IMR-90 (cell line): Measurements from ENCODE around the gene STIM1. TPM values are rescaled to one million over a fixed set of nuclear protein-coding genes. Genes with fewer than 3 reads are reported as not detected.

Source experiments
- ATAC-seq: fragments of 200-7000 bp; cut with Tn5 transposase; 2 replicates; pipeline ENCODE4 v1.9.1; 2020; ENCODE audit warnings: low read depth, mild to moderate bottlenecking, moderate library complexity
- BruUV-seq: library from RNA; stranded (reverse); fragments of 400-500 nt; replicated peaks from 2 replicates; lab custom pipeline; 2021; lab: Mats Ljungman, UMichigan
- CTCF ChIA-PET: fragments of 300-600 bp; formaldehyde crosslinking; extraction: SDS; loops from one replicate; lab custom pipeline; 2021; ENCODE audit warnings: antibody characterized with exemption; lab: Yijun Ruan, JAX
- POLR2A ChIA-PET: fragments of 300-600 bp; sonication (Branson Sonifier 250); formaldehyde crosslinking; loops from one replicate; lab custom pipeline; 2022; ENCODE audit warnings: antibody characterized with exemption; ENCODE audit not compliant: unreplicated experiment; lab: Charles Lee
- DNase-seq: peaks from one replicate; pipeline ENCODE4 v3.0.0; 2013
- H2AFZ ChIP-seq: replicated peaks from 2 replicates; pipeline ENCODE3; 2013; ENCODE audit warnings: low read length, mild to moderate bottlenecking; ENCODE audit not compliant: poor library complexity
- H2AK5ac ChIP-seq: 2 replicates; pipeline ENCODE4 v1.6.1; 2013; ENCODE audit warnings: low read depth, low read length, inconsistent platforms
- H2AK9ac ChIP-seq: replicated peaks from 2 replicates; pipeline ENCODE3; 2013; ENCODE audit warnings: mild to moderate bottlenecking, low read depth, low read length, moderate library complexity; ENCODE audit not compliant: poor library complexity
- H2BK120ac ChIP-seq: 2 replicates; pipeline ENCODE4 v1.6.1; 2013; ENCODE audit warnings: low read depth, low read length, inconsistent platforms
- H2BK15ac ChIP-seq: 3 replicates; pipeline ENCODE4 v1.6.1; 2013; ENCODE audit warnings: low read depth, low read length, inconsistent platforms
- H2BK20ac ChIP-seq: 2 replicates; pipeline ENCODE4 v1.6.1; 2013; ENCODE audit warnings: low read depth, mild to moderate bottlenecking, inconsistent platforms, low read length, moderate library complexity
- H2BK5ac ChIP-seq: 2 replicates; pipeline ENCODE4 v1.6.1; 2013; ENCODE audit warnings: mild to moderate bottlenecking, low read depth, low read length, inconsistent platforms; ENCODE audit not compliant: poor library complexity, severe bottlenecking
- H3K14ac ChIP-seq: replicated peaks from 2 replicates; pipeline ENCODE4 v1.6.1; 2013; ENCODE audit warnings: low read depth, low read length, inconsistent platforms
- H3K18ac ChIP-seq: 2 replicates; pipeline ENCODE4 v1.6.1; 2013; ENCODE audit warnings: low read depth, low read length, control low read depth
- H3K23ac ChIP-seq: 2 replicates; pipeline ENCODE4 v1.6.1; 2013; ENCODE audit warnings: low read depth, low read length, inconsistent platforms
- H3K27ac ChIP-seq: 2 replicates; pipeline ENCODE4 v1.5.1; 2013; ENCODE audit warnings: mild to moderate bottlenecking, control low read depth, low read length; ENCODE audit not compliant: insufficient read depth
- H3K27me3 ChIP-seq: 2 replicates; pipeline ENCODE4 v1.6.1; 2013; ENCODE audit warnings: low read length; ENCODE audit not compliant: control insufficient read depth, insufficient read depth
- H3K36me3 ChIP-seq: 2 replicates; pipeline ENCODE4 v1.6.1; 2013; ENCODE audit warnings: low read length, mixed read lengths; ENCODE audit not compliant: control insufficient read depth, insufficient read depth
- H3K4ac ChIP-seq: 2 replicates; pipeline ENCODE4 v1.6.1; 2013; ENCODE audit warnings: low read depth, low read length, inconsistent platforms
- H3K4me1 ChIP-seq: 2 replicates; pipeline ENCODE4 v1.6.1; 2013; ENCODE audit warnings: low read length, mixed read lengths; ENCODE audit not compliant: control insufficient read depth, insufficient read depth
- H3K4me2 ChIP-seq: 2 replicates; pipeline ENCODE4 v1.6.1; 2013; ENCODE audit warnings: low read depth, mild to moderate bottlenecking, control low read depth, low read length, moderate library complexity
- H3K4me3 ChIP-seq: 2 replicates; pipeline ENCODE4 v1.5.1; 2013; ENCODE audit warnings: low read depth, mild to moderate bottlenecking, control low read depth, low read length, moderate library complexity; ENCODE audit not compliant: insufficient read depth
- H3K56ac ChIP-seq: 2 replicates; pipeline ENCODE4 v1.6.1; 2013; ENCODE audit warnings: low read length, inconsistent platforms; ENCODE audit not compliant: insufficient read depth; ENCODE audit errors: extremely low read depth
- H3K79me1 ChIP-seq, 2 experiments: 2 replicates each; pipeline ENCODE4 v1.6.1; 2013; ENCODE audit warnings: low read length in 2 of 2, inconsistent platforms in 1 of 2, low read depth in 1 of 2
- H3K9ac ChIP-seq: 2 replicates; pipeline ENCODE4 v1.6.1; 2013; ENCODE audit warnings: low read depth, low read length, control low read depth
- H3K9me1 ChIP-seq: 2 replicates; pipeline ENCODE4 v1.6.1; 2013; ENCODE audit warnings: low read length, inconsistent platforms; ENCODE audit not compliant: insufficient read depth
- H3K9me3 ChIP-seq: 2 replicates; pipeline ENCODE4 v1.6.1; 2013; ENCODE audit warnings: low read length; ENCODE audit not compliant: control insufficient read depth, insufficient read depth
- H4K20me1 ChIP-seq: 2 replicates; pipeline ENCODE4 v1.6.1; 2013; ENCODE audit warnings: low read length, inconsistent platforms; ENCODE audit not compliant: insufficient read depth
- H4K5ac ChIP-seq: 2 replicates; pipeline ENCODE4 v1.6.1; 2013; ENCODE audit warnings: mild to moderate bottlenecking, low read depth, low read length, control low read depth
- H4K8ac ChIP-seq, 2 experiments: 2 replicates each; pipeline ENCODE4 v1.6.1; 2013; ENCODE audit warnings: low read depth in 2 of 2, low read length in 2 of 2, control low read depth in 1 of 2, inconsistent platforms in 1 of 2
- H4K91ac ChIP-seq: 2 replicates; pipeline ENCODE4 v1.6.1; 2013; ENCODE audit warnings: low read depth, low read length, inconsistent platforms; ENCODE audit not compliant: insufficient read depth
- BHLHE40 ChIP-seq: fragments of 150-350 bp; IDR thresholded peaks from 2 replicates; pipeline ENCODE4 v1.6.1; 2016; ENCODE audit warnings: mild to moderate bottlenecking, low read depth, low read length
- CEBPB ChIP-seq: IDR thresholded peaks from 2 replicates; pipeline ENCODE4 v1.6.1; 2012; ENCODE audit warnings: low read depth, low read length, improper control_type of control experiment
- CHD1 ChIP-seq: IDR thresholded peaks from 2 replicates; pipeline ENCODE4 v1.6.1; 2012; ENCODE audit warnings: low read depth, low read length, improper control_type of control experiment
- FOS ChIP-seq: fragments of 150-350 bp; IDR thresholded peaks from 2 replicates; pipeline ENCODE4 v1.6.1; 2016; ENCODE audit warnings: low read depth, low read length
- MAFK ChIP-seq: IDR thresholded peaks from 2 replicates; pipeline ENCODE4 v1.6.1; 2012; ENCODE audit warnings: low read depth, low read length, improper control_type of control experiment
- MAZ ChIP-seq: IDR thresholded peaks from 2 replicates; pipeline ENCODE4 v1.6.1; 2012; ENCODE audit warnings: low read depth, mild to moderate bottlenecking, low read length, improper control_type of control experiment, moderate library complexity, borderline replicate concordance
- MXI1 ChIP-seq: IDR thresholded peaks from 2 replicates; pipeline ENCODE4 v1.6.1; 2012; ENCODE audit warnings: low read depth, mild to moderate bottlenecking, low read length, moderate library complexity, borderline replicate concordance
- NFE2L2 ChIP-seq: fragments of 150-350 bp; IDR thresholded peaks from 2 replicates; pipeline ENCODE4 v1.6.1; 2016; ENCODE audit warnings: low read depth, mild to moderate bottlenecking, low read length
- POLR2A ChIP-seq: IDR thresholded peaks from 2 replicates; pipeline ENCODE4 v1.6.1; 2012; ENCODE audit warnings: mild to moderate bottlenecking, low read depth, low read length
- RAD21 ChIP-seq: IDR thresholded peaks from 2 replicates; pipeline ENCODE4 v1.6.1; 2012; ENCODE audit warnings: low read length, improper control_type of control experiment
- RCOR1 ChIP-seq: IDR thresholded peaks from 2 replicates; pipeline ENCODE4 v1.6.1; 2012; ENCODE audit warnings: mild to moderate bottlenecking, low read length, improper control_type of control experiment; ENCODE audit not compliant: insufficient replicate concordance
- RFX5 ChIP-seq: IDR thresholded peaks from 2 replicates; pipeline ENCODE4 v1.8.0; 2012; ENCODE audit warnings: low read depth, mild to moderate bottlenecking, low read length, moderate library complexity
- SMC3 ChIP-seq: fragments of 150-350 bp; IDR thresholded peaks from 2 replicates; pipeline ENCODE4 v1.6.1; 2016; ENCODE audit warnings: low read depth, mild to moderate bottlenecking, antibody characterized with exemption, low read length, moderate library complexity
- WGBS, 2 experiments: methylation state at CpG; one replicate each; pipeline versions ENCODE4 v1.1.5 to v1.1.7; 2013; ENCODE audit warnings: missing lambda C conversion rate in 2 of 2; ENCODE audit not compliant: insufficient read length in 1 of 2; ENCODE audit errors: extremely low coverage in 2 of 2; 5-methylcytosine and 5-hydroxymethylcytosine counted together
- dilution Hi-C: fragments of 300-500 bp; cut with HindIII; formaldehyde crosslinking; loops from one replicate; pipeline ENCODE4 v1.14.3; 2018; ENCODE audit warnings: low sequenced_read_pairs; ENCODE audit not compliant: unreplicated experiment
- in situ Hi-C: fragments of 300-500 bp; cut with MboI; formaldehyde crosslinking; loops from 3 replicates; pipeline ENCODE4 v1.14.3; 2019; ENCODE audit warnings: low sequenced_read_pairs, inconsistent platforms, mixed read lengths
- intact Hi-C: fragments of 100-400 bp; cut with micrococcal nuclease; formaldehyde crosslinking; loops from 2 replicates; pipeline ENCODE4 v1.10.0; 2022
- polyA plus RNA-seq, 3 experiments: library from polyadenylated mRNA; depleted of rRNA; stranded (reverse); fragments of >200 nt; gene quantifications; 2 replicates each; pipeline ENCODE4 v1.2.3, GENCODE V29; 2012; ENCODE audit warnings: low replicate concordance in 1 of 3
- total RNA-seq: library from RNA; depleted of rRNA; stranded (reverse); fragments of >200 nt; gene quantifications from 2 replicates; pipeline ENCODE4 v1.2.3, GENCODE V29; 2012
- TF ChIP-seq, protein P1 (sequence below): fragments of 150-350 bp; IDR thresholded peaks from 2 replicates; pipeline ENCODE4 v1.6.1; 2016; ENCODE audit warnings: low read depth, mild to moderate bottlenecking, low read length, moderate library complexity, borderline replicate concordance
- TF ChIP-seq, protein P2 (sequence below): fragments of 150-350 bp; IDR thresholded peaks from 2 replicates; pipeline ENCODE4 v1.6.1; 2017; ENCODE audit warnings: mild to moderate bottlenecking, antibody characterized with exemption, low read length, low read depth
- TF ChIP-seq, protein P3 (sequence below): conservative IDR thresholded peaks from 2 replicates; pipeline ENCODE4 v1.5.1; 2012; ENCODE audit warnings: mild to moderate bottlenecking, low read depth, low read length, improper control_type of control experiment

STIM1 gene
- total and polyA plus RNA-seq, 2 of the 4 experiments (the other 2 are of a cell fraction): 17.9 to 23.0 TPM

DNA sequence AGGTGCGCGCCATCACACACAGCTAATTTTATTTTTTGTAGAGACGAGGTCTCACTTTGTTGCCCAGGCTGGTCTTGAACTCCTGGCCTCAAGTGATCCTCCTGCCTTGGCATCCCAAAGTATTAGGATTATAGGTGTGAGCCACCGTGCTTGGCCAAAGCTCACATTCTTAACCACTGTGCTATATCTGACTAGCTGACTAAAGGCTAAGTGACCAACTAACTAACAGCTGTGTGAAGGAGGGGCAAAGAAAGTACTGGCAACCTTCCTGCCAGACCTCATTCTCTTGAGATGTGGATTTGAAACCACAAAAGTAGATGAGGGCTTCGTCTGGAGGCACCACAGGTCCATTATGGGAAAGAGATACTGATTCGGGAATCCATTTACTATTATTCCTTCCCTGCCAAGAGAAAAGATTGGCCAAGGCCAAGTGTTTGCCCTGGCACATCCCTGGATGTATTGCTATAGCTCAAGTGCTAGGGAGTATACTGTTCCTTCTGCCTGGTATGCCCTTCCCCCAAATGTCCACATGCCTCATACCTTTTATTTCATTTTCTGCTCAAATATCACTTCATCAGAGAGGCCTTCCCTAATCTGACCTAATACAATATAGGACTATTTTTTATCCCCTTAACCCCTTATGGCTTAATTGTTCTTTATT is 186.4 kb downstream of the STIM1 start:
- dilution Hi-C loops (no loop called here), in situ Hi-C loops (no loop called here), intact Hi-C loops (no loop called here)
- H2AK5ac ChIP-seq: no peak overlapping the region
- peaks cover 4% of the 10 kb centered on the region for H3K4me1 ChIP-seq
- no CpG with 5 or more reads among the region's 6 CpGs for WGBS, 2 experiments
- no peak overlapping the region for H2BK5ac ChIP-seq
- no peak overlapping the region for H3K23ac ChIP-seq
- no peak overlapping the region for H3K4ac ChIP-seq
- 0 out of 2 replicates have a peak, but pooled peaks cover 2% of the 10 kb centered on the region for H4K20me1 ChIP-seq
- TF ChIP-seq BHLHE40 (no peak), NFE2L2 (no peak), RCOR1 (no peak), MXI1 (no peak), CEBPB (no peak), MAFK (no peak), FOS (no peak), CHD1 (no peak), MAZ (no peak), RFX5 (no peak), POLR2A (no peak), RAD21 (no peak), SMC3 (no peak)
- TF ChIP-seq, protein P1, sequence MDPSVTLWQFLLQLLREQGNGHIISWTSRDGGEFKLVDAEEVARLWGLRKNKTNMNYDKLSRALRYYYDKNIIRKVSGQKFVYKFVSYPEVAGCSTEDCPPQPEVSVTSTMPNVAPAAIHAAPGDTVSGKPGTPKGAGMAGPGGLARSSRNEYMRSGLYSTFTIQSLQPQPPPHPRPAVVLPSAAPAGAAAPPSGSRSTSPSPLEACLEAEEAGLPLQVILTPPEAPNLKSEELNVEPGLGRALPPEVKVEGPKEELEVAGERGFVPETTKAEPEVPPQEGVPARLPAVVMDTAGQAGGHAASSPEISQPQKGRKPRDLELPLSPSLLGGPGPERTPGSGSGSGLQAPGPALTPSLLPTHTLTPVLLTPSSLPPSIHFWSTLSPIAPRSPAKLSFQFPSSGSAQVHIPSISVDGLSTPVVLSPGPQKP: no peak
- TF ChIP-seq, protein P2, sequence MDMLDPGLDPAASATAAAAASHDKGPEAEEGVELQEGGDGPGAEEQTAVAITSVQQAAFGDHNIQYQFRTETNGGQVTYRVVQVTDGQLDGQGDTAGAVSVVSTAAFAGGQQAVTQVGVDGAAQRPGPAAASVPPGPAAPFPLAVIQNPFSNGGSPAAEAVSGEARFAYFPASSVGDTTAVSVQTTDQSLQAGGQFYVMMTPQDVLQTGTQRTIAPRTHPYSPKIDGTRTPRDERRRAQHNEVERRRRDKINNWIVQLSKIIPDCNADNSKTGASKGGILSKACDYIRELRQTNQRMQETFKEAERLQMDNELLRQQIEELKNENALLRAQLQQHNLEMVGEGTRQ: no peak
- TF ChIP-seq, protein P3, sequence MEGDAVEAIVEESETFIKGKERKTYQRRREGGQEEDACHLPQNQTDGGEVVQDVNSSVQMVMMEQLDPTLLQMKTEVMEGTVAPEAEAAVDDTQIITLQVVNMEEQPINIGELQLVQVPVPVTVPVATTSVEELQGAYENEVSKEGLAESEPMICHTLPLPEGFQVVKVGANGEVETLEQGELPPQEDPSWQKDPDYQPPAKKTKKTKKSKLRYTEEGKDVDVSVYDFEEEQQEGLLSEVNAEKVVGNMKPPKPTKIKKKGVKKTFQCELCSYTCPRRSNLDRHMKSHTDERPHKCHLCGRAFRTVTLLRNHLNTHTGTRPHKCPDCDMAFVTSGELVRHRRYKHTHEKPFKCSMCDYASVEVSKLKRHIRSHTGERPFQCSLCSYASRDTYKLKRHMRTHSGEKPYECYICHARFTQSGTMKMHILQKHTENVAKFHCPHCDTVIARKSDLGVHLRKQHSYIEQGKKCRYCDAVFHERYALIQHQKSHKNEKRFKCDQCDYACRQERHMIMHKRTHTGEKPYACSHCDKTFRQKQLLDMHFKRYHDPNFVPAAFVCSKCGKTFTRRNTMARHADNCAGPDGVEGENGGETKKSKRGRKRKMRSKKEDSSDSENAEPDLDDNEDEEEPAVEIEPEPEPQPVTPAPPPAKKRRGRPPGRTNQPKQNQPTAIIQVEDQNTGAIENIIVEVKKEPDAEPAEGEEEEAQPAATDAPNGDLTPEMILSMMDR: no peak
- no peak overlapping the region for H4K91ac ChIP-seq
- ChIA-PET POLR2A (no interaction called here), CTCF (interaction anchor here (1.1 kb wide), 1 partner anchor 31 kb away, joined by 4 read pairs; no protein-coding TSS in a partner anchor)
- BruUV-seq: no TSS peak
- no peak for ATAC-seq
- no peak overlapping the region for H3K4me3 ChIP-seq
- no peak overlapping the region for H4K8ac ChIP-seq
- no peak overlapping the region for H3K18ac ChIP-seq
- H3K27ac ChIP-seq: no peak overlapping the region
- no peaks in the 10 kb centered on the region for H3K9me3 ChIP-seq
- no peak overlapping the region for H3K9ac ChIP-seq
- 0 out of 2 replicates have a peak, but pooled peaks cover 4% of the 10 kb centered on the region for H3K9me1 ChIP-seq
- peaks cover 0 to 11% of the 10 kb centered on the region in 2 experiments; a peak in 3 of 4 replicates for H3K79me1 ChIP-seq
- H2AFZ ChIP-seq: no peak overlapping the region
- no peak overlapping the region for H2BK20ac ChIP-seq
- no peak overlapping the region for H2BK15ac ChIP-seq
- H3K27me3 ChIP-seq: no peaks in the 10 kb centered on the region
- H2AK9ac ChIP-seq: no peak overlapping the region
- no peak overlapping the region for H3K56ac ChIP-seq
- no peak overlapping the region for H2BK120ac ChIP-seq
- H3K14ac ChIP-seq: no peak overlapping the region
- no peaks in the 10 kb centered on the region for H3K36me3 ChIP-seq
- DNase-seq: peak; percentile 31
- H4K5ac ChIP-seq: no peak overlapping the region
- no peak overlapping the region for H3K4me2 ChIP-seq
